Activated CD8-positive, alpha-beta memory T cell treated with anti-CD3 and anti-CD28 coated beads, Interleukin-2, amount 50 U/mL, for 48 hours (primary cell): ENCODE measurements around the gene FUZ.

ENCODE experiments used
- DNase-seq: peaks from one replicate; pipeline ENCODE4 v3.0.0-alpha.2; 2020

FUZ gene

GRCh38 chr19:49802836-49803528 lies 10.1 kb downstream of the FUZ start:
- no peak for DNase-seq

- no peak for DNase-seq
These were observed 11.0 kb downstream of the FUZ start for GRCh38 chr19:49801966-49802661.

GRCh38 chr19:49801401-49801888 lies 11.6 kb downstream of the FUZ start:
- DNase-seq = no peak

GRCh38 chr19:49800771-49801170 lies 12.3 kb downstream of the FUZ start:
- no peak for DNase-seq

- no peak for DNase-seq
These were observed 13.2 kb downstream of the FUZ start for GRCh38 chr19:49799798-49800376.

GRCh38 chr19:49799271-49799797 lies 13.8 kb downstream of the FUZ start:
- no peak for DNase-seq

GRCh38 chr19:49798574-49798973 lies 14.5 kb downstream of the FUZ start:
- no peak for DNase-seq

GRCh38 chr19:49795615-49796014 lies 17.5 kb downstream of the FUZ start:
- DNase-seq = no peak

GRCh38 chr19:49793561-49793840 lies 19.6 kb downstream of the FUZ start:
- no peak for DNase-seq

- DNase-seq = no peak
These were observed 20.1 kb downstream of the FUZ start for GRCh38 chr19:49792829-49793560.

GRCh38 chr19:49791776-49792445 lies 21.2 kb downstream of the FUZ start:
- no peak for DNase-seq

- DNase-seq = no peak
These were observed 22.2 kb downstream of the FUZ start for GRCh38 chr19:49790866-49791265.

GRCh38 chr19:49788857-49789256 lies 24.2 kb downstream of the FUZ start:
- no peak for DNase-seq

- no peak for DNase-seq
These were observed 25.3 kb downstream of the FUZ start for GRCh38 chr19:49787746-49788145.

GRCh38 chr19:49786376-49786820 lies 26.7 kb downstream of the FUZ start:
- no peak for DNase-seq

GRCh38 chr19:49782515-49782914 lies 30.6 kb downstream of the FUZ start:
- DNase-seq = no peak

- no peak for DNase-seq
These were observed 31.7 kb downstream of the FUZ start for GRCh38 chr19:49781394-49781793.

GRCh38 chr19:49780861-49781260 lies 32.2 kb downstream of the FUZ start:
- no peak for DNase-seq

GRCh38 chr19:49779731-49780555 lies 33.1 kb downstream of the FUZ start:
- no peak for DNase-seq

- DNase-seq = no peak
These were observed 36.7 kb downstream of the FUZ start for GRCh38 chr19:49776371-49776764.

GRCh38 chr19:49775742-49776370 lies 37.2 kb downstream of the FUZ start:
- no peak for DNase-seq
